HL-60 (cell line): Measurements from ENCODE around the gene NRXN2.

Source experiments
- DNase-seq, 2 experiments: peaks; one replicate each; pipeline ENCODE4 v3.0.0-alpha.2; 2010 to 2020; ENCODE audit warnings: low read depth in 1 of 2, low spot score in 1 of 2
- H3K27ac ChIP-seq: fragments of 250-450 bp; sonication (Bioruptor Pico); replicated peaks from 2 replicates; pipeline ENCODE4 v1.5.1; 2020; ENCODE audit warnings: mild to moderate bottlenecking, moderate library complexity
- H3K27me3 ChIP-seq: fragments of 250-450 bp; sonication (Bioruptor Pico); 2 replicates; pipeline ENCODE4 v1.5.1; 2021; ENCODE audit warnings: mild to moderate bottlenecking, moderate library complexity; ENCODE audit not compliant: insufficient read depth, poor library complexity, severe bottlenecking
- H3K4me3 ChIP-seq: replicated peaks from 2 replicates; pipeline ENCODE4 v1.5.1; 2011; ENCODE audit warnings: mild to moderate bottlenecking, control low read depth, low read length; ENCODE audit not compliant: insufficient read depth
- GABPA ChIP-seq: IDR thresholded peaks from 2 replicates; pipeline ENCODE4 v1.6.1; 2012; ENCODE audit warnings: low read depth
- POLR2AphosphoS5 ChIP-seq: IDR thresholded peaks from 2 replicates; pipeline ENCODE4 v1.6.1; 2012; ENCODE audit warnings: low read depth
- REST ChIP-seq: IDR thresholded peaks from 2 replicates; pipeline ENCODE4 v1.6.1; 2012; ENCODE audit warnings: low read depth; ENCODE audit not compliant: insufficient replicate concordance
- SPI1 ChIP-seq: IDR thresholded peaks from 2 replicates; pipeline ENCODE4 v1.6.1; 2012; ENCODE audit warnings: low read depth, mild to moderate bottlenecking, borderline replicate concordance
- TF ChIP-seq, protein P1 (sequence below): IDR thresholded peaks from one replicate; pipeline ENCODE4 v1.5.1; 2011; ENCODE audit warnings: low read length, control low read depth, inconsistent platforms; ENCODE audit not compliant: insufficient read depth

NRXN2 gene

GRCh38 chr11:64726211-64726641 is 3.2 kb upstream of the NRXN2 start:
- TF ChIP-seq SPI1 (no peak), POLR2AphosphoS5 (no peak), REST (no peak), GABPA (no peak)
- TF ChIP-seq, protein P1, sequence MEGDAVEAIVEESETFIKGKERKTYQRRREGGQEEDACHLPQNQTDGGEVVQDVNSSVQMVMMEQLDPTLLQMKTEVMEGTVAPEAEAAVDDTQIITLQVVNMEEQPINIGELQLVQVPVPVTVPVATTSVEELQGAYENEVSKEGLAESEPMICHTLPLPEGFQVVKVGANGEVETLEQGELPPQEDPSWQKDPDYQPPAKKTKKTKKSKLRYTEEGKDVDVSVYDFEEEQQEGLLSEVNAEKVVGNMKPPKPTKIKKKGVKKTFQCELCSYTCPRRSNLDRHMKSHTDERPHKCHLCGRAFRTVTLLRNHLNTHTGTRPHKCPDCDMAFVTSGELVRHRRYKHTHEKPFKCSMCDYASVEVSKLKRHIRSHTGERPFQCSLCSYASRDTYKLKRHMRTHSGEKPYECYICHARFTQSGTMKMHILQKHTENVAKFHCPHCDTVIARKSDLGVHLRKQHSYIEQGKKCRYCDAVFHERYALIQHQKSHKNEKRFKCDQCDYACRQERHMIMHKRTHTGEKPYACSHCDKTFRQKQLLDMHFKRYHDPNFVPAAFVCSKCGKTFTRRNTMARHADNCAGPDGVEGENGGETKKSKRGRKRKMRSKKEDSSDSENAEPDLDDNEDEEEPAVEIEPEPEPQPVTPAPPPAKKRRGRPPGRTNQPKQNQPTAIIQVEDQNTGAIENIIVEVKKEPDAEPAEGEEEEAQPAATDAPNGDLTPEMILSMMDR = no peak
- no peak for DNase-seq
- peaks cover 7% of the 10 kb centered on the region for H3K27me3 ChIP-seq
- no peak overlapping the region for H3K27ac ChIP-seq
- no peak overlapping the region for H3K4me3 ChIP-seq

DNA sequence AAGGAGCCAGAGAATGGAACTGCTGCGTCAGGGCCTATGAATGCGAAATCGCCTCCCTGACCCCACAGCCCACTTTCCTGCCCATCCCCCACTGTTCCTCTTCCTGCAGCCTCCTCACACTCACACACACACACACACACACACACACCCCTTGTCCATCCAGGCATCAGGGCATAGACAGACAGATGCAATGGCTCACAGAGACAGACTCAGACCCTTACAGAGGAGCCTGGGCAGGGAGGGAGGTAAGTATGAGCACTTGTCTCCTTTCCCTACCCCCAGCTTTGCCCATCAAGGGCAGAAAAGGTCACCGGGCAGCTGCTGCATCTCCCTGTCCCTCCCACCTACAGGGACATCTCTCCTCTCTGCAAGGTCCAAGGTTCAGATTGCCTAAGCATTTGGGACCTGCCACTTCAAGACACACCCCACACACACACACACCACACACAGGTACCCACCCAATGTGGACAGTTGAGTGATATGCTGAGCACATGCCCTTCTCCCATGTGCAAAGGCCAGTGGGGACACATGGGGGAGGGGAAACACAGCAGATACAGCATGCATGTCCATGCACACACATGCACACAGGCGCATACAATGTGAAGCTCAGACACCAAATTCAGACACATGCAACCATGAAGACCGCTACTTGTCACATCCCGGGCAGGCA is 2.0 kb upstream of the NRXN2 start:
- H3K4me3 ChIP-seq = no peak overlapping the region
- no peak for TF ChIP-seq SPI1
- peak; percentile 43; the same call in 1 of the 2 replicates for TF ChIP-seq POLR2AphosphoS5

GRCh38 chr11:64723907-64724862 is 1.2 kb upstream of the NRXN2 start:
- Histone ChIP-seq H3K4me3 (no peak overlapping the region), H3K27ac (no peak overlapping the region), H3K27me3 (peaks cover 7% of the 10 kb centered on the region)
- TF ChIP-seq SPI1 (no peak), REST (no peak), POLR2AphosphoS5 (peak; percentile 16; the same call in 1 of the 2 replicates)
- TF ChIP-seq, protein P1 = no peak
- DNase-seq = no peak

More for the DNA sequence above, 2.0 kb upstream of the NRXN2 start:
- no peak for DNase-seq
- Histone ChIP-seq H3K27me3 (peaks cover 7% of the 10 kb centered on the region), H3K27ac (no peak overlapping the region)
